ENCODE data around the gene CHCHD6. TPM values are rescaled to one million over a fixed set of nuclear protein-coding genes. Genes with fewer than 3 reads are reported as not detected.

The CHCHD6 gene
- polyA plus RNA-seq, 4 donors = 16.9 to 24.7 (median 22.0) TPM

GRCh38 chr3:126932188-126932931 lies 228.3 kb downstream of the CHCHD6 start:
- no peak for DNase-seq (ENCODE audit: low read depth in 4 of 4, low spot score in 2 of 4)

GRCh38 chr3:126934031-126934531 lies 230.0 kb downstream of the CHCHD6 start:
- DNase-seq (ENCODE audit: low read depth in 4 of 4, low spot score in 2 of 4) = no peak

- no peak for DNase-seq (ENCODE audit: low read depth in 4 of 4, low spot score in 2 of 4)
These were observed 231.0 kb downstream of the CHCHD6 start for GRCh38 chr3:126934991-126935390.

GRCh38 chr3:126935756-126936509 lies 231.9 kb downstream of the CHCHD6 start:
- DNase-seq (ENCODE audit: low read depth in 4 of 4, low spot score in 2 of 4) = no peak

GRCh38 chr3:126936853-126937425 lies 232.9 kb downstream of the CHCHD6 start:
- no peak for DNase-seq (ENCODE audit: low read depth in 4 of 4, low spot score in 2 of 4)

GRCh38 chr3:126937533-126937932 lies 233.5 kb downstream of the CHCHD6 start:
- DNase-seq (ENCODE audit: low read depth in 4 of 4, low spot score in 2 of 4) = no peak

- DNase-seq (ENCODE audit: low read depth in 4 of 4, low spot score in 2 of 4) = no peak
These were observed 233.9 kb downstream of the CHCHD6 start for GRCh38 chr3:126937973-126938372.

DNA sequence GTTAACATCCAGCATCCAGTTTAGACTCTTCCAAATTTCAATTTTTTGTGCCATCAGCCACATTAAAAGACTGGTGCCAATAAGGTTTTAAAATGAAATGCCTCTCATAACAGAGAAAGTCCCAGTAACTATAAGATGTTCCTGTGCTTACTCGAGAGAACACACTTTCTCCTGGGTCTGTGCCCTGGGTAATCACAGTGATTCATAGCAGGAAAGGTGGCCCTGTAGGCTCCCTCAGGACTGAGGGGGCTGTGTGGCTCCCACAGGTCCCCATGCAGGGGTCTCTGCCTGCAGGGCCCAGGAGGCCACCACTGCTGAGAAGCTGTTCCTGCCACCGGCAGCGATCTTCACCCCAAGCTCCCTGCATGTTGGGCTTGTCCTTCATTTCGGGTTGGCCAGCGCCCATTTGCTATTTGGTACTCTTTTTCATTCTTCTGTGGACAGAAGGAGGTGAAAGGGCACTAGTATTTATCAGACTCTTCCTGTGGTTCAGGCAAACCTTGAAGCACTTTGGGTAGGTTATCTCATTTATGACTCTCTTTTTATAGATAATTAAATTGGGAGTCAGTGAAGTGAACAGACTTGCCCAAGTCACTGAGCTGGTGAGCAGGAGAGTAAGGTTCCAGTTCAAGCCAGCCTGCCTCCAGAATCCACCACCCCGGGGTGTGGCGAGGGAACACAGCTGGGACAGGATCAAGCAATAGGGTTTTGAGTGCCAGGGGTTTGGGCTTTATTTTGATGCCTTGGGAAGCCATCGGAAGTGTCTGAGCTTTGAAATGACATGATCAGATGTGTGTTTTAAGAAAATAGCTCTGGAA lies 234.7 kb downstream of the CHCHD6 start:
- no peak for DNase-seq (ENCODE audit: low read depth in 4 of 4, low spot score in 2 of 4)

- DNase-seq (ENCODE audit: low read depth in 4 of 4, low spot score in 2 of 4) = no peak
These were observed 235.3 kb downstream of the CHCHD6 start for GRCh38 chr3:126939338-126939718.

GRCh38 chr3:126939733-126940132 lies 235.7 kb downstream of the CHCHD6 start:
- DNase-seq (ENCODE audit: low read depth in 4 of 4, low spot score in 2 of 4) = no peak

DNA sequence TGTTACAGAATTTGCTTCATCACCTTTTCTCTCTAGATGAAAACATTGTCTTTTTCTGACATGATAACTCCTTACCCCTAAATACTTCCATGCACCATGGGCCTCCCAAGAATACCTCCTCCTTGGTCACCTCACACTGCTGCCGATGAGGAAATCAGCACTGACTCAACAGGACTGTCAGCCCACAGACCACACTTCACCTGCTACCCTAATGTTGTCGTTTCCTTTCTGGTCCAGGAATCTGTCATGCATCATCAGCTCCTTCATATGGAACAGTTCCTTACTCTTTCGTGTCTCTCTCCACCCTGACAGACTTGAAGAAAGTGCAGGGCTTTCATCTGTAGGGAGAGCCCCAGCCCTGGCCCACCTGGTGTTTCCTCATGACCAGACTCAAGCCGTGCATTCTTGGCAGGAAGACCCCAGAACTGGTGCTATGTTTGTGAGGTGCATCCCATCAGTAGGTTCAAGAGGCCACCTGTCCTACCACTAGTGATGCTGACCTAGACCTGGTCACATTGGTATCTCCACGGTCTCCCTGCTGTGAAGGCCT lies 237.8 kb downstream of the CHCHD6 start:
- DNase-seq (ENCODE audit: low read depth in 4 of 4, low spot score in 2 of 4) = no peak

DNA sequence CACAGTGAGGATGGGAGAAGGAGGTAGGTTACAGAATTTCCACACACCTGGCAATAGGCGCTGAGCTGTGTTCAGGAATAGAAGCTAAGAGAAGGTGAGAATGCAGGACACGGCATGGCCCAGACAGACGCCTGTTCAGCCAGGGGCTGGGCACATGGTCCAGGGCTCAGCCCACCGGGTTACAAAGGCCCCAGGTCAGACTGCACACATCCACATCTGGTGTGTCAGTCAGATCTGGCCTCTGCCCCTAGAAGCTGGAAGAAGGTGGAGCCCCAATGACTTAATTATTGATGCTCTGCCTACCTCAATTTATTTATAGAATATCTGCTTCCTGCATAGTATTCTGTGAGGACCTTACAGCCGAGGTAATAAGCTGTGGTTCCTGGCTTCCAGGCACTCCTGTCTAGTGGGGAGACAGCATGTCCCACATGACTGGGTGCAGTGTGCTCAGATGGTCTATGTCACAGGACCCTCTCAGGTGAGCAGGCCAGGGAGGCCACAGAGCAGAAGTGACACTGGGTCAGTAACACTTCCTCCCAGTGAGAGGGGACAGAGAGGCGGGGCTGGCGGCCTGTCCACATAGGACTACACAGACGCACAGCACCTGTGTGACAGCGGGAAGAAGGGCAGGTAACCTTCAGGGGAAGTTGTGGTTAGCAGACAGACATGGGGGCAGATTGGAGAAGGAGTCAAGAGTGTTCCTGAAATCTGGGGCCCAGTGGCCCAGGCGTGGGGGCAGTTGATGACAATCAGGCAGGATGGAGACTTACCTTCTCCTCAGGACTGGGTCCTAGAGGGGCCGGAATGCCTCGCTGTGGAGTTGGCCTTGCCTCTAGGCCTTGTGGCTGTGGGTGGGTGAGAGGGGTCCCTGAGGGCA lies 240.3 kb downstream of the CHCHD6 start:
- DNase-seq (ENCODE audit: low read depth in 4 of 4, low spot score in 2 of 4) = no peak

DNA sequence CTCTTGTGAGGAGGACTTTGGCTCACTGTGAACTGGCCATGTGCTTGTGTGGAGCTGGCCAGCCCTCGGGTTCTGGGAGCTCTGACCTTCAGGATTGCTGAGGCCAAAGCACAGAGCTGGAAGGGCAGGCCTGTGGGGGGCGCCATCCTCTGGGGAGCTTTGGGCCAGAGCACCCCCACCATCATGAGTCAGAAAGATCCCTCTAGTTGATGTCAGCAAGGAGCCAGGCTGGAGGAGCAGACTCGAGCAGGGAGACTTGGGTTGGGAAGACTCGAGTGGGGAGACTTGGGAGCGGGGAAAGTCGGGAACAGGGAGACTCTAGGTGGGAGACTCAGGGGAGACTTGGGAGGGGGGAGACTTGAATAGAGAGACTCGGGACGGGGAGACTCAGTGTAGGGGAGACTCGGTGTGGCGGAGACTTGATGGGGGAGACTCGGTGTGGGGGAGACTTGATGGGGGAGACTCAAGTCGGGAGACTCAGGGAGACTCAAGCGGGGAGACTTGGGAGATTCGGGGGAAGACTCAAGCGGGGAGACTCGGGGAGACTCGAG lies 241.2 kb downstream of the CHCHD6 start:
- DNase-seq (ENCODE audit: low read depth in 4 of 4, low spot score in 2 of 4) = no peak

DNA sequence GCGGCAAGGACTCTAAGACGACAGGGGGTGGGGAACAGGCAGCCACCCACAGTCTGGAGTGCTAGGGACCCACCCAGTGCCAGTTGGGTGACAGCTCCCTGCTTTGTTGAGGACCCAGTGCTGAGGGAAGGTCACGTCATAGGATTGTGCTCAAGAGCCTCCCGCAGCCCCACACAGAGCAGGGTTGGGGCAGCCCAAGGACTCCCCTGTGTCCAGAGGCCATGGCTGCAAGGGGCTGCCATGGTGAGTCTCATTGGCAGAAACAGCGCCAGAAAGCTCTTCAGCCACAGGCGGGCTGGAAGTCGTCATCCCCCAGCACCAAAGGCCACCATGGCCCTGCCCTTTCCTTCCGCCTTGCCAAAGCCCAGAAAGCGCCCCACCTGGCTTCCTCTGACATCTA lies 241.9 kb downstream of the CHCHD6 start:
- no peak for DNase-seq (ENCODE audit: low read depth in 4 of 4, low spot score in 2 of 4)

DNA sequence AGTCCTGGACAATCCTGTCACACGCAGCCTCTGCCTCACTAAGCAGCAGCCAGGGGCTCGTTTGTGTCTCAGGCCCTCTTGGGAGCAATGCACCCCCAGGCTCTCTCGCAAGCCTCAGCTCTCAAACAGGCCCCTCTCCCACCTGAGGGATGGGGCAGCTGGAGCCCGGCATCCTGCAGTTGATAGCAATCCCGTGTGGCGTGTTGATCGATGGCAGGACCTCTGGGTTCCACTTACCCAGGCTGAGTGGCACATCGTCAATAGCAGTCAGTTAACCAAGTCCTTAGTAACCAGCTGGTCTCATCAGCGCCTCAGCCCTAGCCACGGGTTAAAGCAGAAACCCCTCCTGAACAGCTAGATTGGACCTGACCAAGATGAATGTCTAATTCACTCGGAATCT lies 242.4 kb downstream of the CHCHD6 start:
- DNase-seq (ENCODE audit: low read depth in 4 of 4, low spot score in 2 of 4) = no peak

- DNase-seq (ENCODE audit: low read depth in 4 of 4, low spot score in 2 of 4) = no peak
These were observed 243.4 kb downstream of the CHCHD6 start for GRCh38 chr3:126947429-126947828.

- DNase-seq (ENCODE audit: low read depth in 4 of 4, low spot score in 2 of 4) = no peak
These were observed 245.0 kb downstream of the CHCHD6 start for GRCh38 chr3:126948980-126949535.

- no peak for DNase-seq (ENCODE audit: low read depth in 4 of 4, low spot score in 2 of 4)
These were observed 247.5 kb downstream of the CHCHD6 start for GRCh38 chr3:126951561-126951960.

All from left renal cortex interstitium (tissue), 4 donors.